GM19467 (cell line): ENCODE measurements around the gene CATSPER1.
A peak's percentile ranks its signal among the peaks of the same experiment; 100 is the strongest.

Experiments used
- ATAC-seq: cut with Tn5 transposase; IDR thresholded peaks from one replicate; pipeline ENCODE4 v1.9.1; 2021; ENCODE audit warnings: mild to moderate bottlenecking, moderate library complexity; ENCODE audit not compliant: unreplicated experiment

CATSPER1 gene

GRCh38 chr11:66026017-66026529, at the start of gene CATSPER1:
Gene CATSPER1 (minus strand): TSS chr11:66026479. CDS start chr11:66026379, 100 bp downstream.
- no peak for ATAC-seq

GRCh38 chr11:66075273-66075672, 49.0 kb upstream of the CATSPER1 start:
- ATAC-seq = no peak

GRCh38 chr11:66073669-66074068, 47.4 kb upstream of the CATSPER1 start:
- ATAC-seq = no peak

- ATAC-seq = no peak
Observed at GRCh38 chr11:66072518-66072917, 46.2 kb upstream of the CATSPER1 start.

GRCh38 chr11:66072081-66072480, 45.8 kb upstream of the CATSPER1 start:
- no peak for ATAC-seq

- ATAC-seq = no peak
Observed at GRCh38 chr11:66071381-66071801, 45.1 kb upstream of the CATSPER1 start.

GRCh38 chr11:66070604-66071380, 44.5 kb upstream of the CATSPER1 start:
- peak; percentile 10 for ATAC-seq

- ATAC-seq = peak; percentile 34
Observed at GRCh38 chr11:66069715-66070603, 43.7 kb upstream of the CATSPER1 start, which contains the start of gene PACS1. Gene PACS1 (plus strand): TSS chr11:66070272. CDS start chr11:66070487, 215 bp downstream.

- ATAC-seq = no peak
Observed at GRCh38 chr11:66068923-66069714, 42.8 kb upstream of the CATSPER1 start.

- no peak for ATAC-seq
Observed at GRCh38 chr11:66068154-66068821, 42.0 kb upstream of the CATSPER1 start.

- ATAC-seq = no peak
Observed at GRCh38 chr11:66067640-66068039, 41.4 kb upstream of the CATSPER1 start.

- ATAC-seq = no peak
Observed at GRCh38 chr11:66066751-66067150, 40.5 kb upstream of the CATSPER1 start.

GRCh38 chr11:66064571-66064970, 38.3 kb upstream of the CATSPER1 start:
- no peak for ATAC-seq

- ATAC-seq = no peak
Observed at GRCh38 chr11:66063900-66064299, 37.6 kb upstream of the CATSPER1 start.

- no peak for ATAC-seq
Observed at GRCh38 chr11:66062408-66062807, 36.1 kb upstream of the CATSPER1 start.

GRCh38 chr11:66061268-66061667, 35.0 kb upstream of the CATSPER1 start:
- no peak for ATAC-seq

- no peak for ATAC-seq
Observed at GRCh38 chr11:66059966-66060680, 33.8 kb upstream of the CATSPER1 start.

GRCh38 chr11:66056501-66056900, 30.2 kb upstream of the CATSPER1 start:
- ATAC-seq = no peak

GRCh38 chr11:66055021-66055420, 28.7 kb upstream of the CATSPER1 start:
- no peak for ATAC-seq

GRCh38 chr11:66052664-66052982, 26.3 kb upstream of the CATSPER1 start:
- no peak for ATAC-seq
